Neural cell (in vitro differentiated cells): ENCODE measurements around the gene BCO2.

Source experiments
- CTCF ChIP-seq: fragments of 450-650 bp; IDR thresholded peaks from 2 replicates; pipeline ENCODE4 v1.5.1; 2014; ENCODE audit warnings: antibody characterized with exemption, mild to moderate bottlenecking, moderate library complexity; ENCODE audit not compliant: poor library complexity, severe bottlenecking
- EP300 ChIP-seq: fragments of 450-650 bp; conservative IDR thresholded peaks from 2 replicates; pipeline ENCODE4 v1.6.1; 2014; ENCODE audit warnings: antibody characterized with exemption, mild to moderate bottlenecking, moderate library complexity; ENCODE audit not compliant: poor library complexity, severe bottlenecking
- EZH2 ChIP-seq: fragments of 200-600, 300-800 bp; shearing (Covaris generic), sonication (generic); IDR thresholded peaks from 2 replicates; pipeline ENCODE4 v1.6.1; 2014; ENCODE audit warnings: antibody characterized with exemption, low read length, borderline replicate concordance, mild to moderate bottlenecking; ENCODE audit not compliant: insufficient read depth, poor library complexity, severe bottlenecking
- POLR2AphosphoS5 ChIP-seq: IDR thresholded peaks from 2 replicates; pipeline ENCODE4 v1.6.1; 2012
- RAD21 ChIP-seq: fragments of 450-650 bp; conservative IDR thresholded peaks from 2 replicates; pipeline ENCODE4 v1.6.1; 2014; ENCODE audit warnings: antibody characterized with exemption, mild to moderate bottlenecking, moderate library complexity
- TAF1 ChIP-seq: IDR thresholded peaks from 2 replicates; pipeline ENCODE4 v1.6.1; 2012; ENCODE audit warnings: low read depth

DNA sequence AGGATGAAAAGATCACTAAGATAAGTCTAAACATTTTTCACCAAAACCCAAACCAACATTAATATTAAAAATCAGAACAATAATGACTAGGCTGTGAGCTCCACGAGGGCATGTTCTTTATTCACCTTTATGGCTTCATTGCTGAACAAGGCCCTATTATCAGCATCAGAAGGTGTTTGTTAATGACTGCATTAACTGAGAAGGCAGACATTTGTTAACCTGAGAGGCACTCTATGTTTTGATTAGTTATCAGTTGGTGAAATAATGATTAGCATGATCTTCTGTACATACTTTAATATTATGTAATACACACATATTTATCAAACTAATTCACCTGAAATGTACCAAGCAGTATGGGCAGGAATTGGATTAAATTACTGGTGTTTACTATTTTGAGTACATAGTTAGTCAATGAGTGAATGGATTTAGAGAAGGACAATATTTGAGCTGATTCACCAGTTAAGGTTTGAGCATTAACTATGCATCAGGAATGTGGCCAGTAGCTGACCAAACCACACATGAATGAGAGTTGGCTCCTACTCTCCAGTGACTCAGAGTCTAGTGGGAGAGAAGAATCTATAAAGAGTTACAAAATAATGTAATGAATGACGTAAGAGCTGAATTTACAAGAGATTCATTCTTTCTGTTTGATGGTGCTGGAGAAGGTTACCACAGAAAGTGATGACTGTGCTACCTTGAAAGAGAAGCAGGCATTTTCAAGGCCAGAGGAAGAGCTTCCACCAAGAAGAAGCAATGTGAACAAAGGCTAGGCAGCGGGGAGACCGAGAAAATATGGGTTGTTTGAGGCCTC lies 18.2 kb upstream of the BCO2 start:
- TF ChIP-seq POLR2AphosphoS5 (no peak), CTCF (no peak), EZH2 (no peak), EP300 (no peak), TAF1 (no peak), RAD21 (no peak)
